Ishikawa (cell line): ENCODE measurements around the gene TARDBP.

ENCODE experiments used
- EP300 ChIP-seq: IDR thresholded peaks from 2 replicates; pipeline ENCODE4 v1.6.1; 2012; ENCODE audit warnings: borderline replicate concordance
- TAF1 ChIP-seq: IDR thresholded peaks from 2 replicates; pipeline ENCODE4 v1.6.1; 2012; ENCODE audit warnings: low read depth, mild to moderate bottlenecking

- TF ChIP-seq EP300 = no peak
- TF ChIP-seq TAF1 = no peak
These were observed 18.4 kb downstream of the TARDBP start for GRCh38 chr1:11030865-11031264.
